ENCODE data around the gene KIF6.

Gene KIF6

GRCh38 chr6:39366931-39367618 lies 358.1 kb downstream of the KIF6 start:
- FAIRE-seq: no peak

DNA sequence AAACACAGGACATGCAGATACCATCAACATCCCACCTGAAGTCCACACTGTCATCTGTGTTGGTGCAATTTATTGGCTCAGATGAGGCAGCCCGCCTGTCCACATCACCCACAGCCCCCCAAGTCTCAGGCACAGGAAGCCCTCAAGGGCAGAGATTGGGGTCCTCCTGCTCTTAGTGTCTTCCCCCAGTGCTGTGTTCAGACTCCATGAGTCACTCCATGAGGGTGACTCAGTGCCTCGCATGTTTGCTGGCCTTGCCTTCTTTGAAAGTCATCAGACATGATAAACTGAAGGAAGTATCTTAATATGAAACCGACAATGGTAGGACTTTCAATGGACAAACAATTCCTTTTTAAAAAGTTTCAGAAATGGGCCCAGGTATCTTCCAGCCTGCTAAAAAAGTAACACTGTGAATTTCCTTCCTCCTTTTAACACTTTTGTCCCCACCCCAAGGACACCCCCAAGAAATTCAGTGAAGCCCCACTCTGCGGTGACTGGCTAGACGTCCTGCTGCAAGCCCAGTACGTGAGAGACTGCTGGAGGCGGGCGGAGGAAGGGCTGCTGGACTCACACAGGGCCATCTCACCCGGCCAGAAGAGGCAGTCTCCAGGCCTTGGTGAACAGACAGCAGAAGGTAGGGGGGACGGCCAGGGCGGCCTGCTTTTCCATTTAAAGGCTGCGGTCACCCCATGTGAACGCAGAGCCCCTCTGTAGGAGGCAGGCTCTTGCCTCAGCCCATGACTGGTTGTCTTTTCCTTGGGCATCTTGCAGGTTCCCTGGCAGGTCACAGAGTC lies 359.7 kb downstream of the KIF6 start:
- no peak for FAIRE-seq

DNA sequence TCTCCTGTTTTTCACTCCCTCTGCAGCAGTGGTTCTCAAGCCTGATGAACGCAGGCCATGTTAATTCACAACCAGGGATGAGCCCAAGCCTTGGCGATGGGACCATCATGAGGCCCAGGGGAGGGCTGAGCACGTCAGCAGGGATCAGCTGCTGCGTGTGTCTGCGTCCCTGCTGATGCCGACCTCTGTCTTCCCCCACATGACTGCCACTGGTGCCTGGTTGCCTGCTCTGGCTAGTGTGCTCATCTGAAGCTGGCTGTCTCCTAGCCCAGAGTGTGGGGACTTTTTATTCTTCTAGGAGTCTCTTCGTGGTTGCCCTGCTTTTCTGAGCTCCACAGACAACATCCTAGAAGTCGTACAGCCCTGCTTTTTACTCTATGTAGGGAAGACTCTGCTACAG lies 361.9 kb downstream of the KIF6 start:
- FAIRE-seq: no peak

DNA sequence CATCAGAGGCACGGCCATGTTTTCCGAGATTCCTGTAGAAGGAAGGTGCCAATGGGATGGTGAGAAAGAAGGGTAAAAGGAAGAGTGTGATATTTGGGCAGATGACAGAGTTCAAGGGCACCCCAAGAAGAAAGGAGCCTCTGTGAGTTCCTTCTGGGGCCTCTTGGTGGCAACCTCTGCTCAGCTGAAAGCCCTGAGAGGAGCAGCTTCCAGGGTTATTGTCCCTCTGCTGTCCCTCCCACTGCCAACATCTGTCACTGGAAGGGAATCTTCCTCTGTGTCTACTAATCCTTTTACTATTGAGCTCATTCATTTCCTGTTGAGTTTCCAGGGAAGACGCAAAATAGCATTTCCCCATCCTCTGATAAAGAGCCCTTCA lies 362.7 kb downstream of the KIF6 start:
- no peak for FAIRE-seq

GRCh38 chr6:39361657-39362486 lies 363.3 kb downstream of the KIF6 start:
- FAIRE-seq: no peak

DNA sequence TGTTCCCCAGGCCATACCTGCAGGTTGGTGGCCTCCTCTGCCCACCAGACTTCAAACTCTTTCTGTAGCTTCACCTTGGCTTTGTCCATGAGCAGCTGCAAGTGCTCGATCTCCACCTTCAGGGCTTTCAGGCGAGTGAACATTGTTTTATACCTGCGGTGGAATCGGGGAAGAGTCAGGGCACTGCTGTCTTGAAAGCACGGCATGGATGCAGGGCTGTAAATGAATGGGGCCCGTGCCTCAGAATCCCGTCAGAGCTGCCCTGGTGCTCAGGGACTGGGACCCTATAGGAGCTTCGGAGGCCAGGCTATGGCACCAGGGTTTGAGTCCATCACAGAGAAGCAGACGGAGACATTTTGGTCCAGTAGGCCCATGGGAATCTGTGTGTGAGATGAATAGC lies 364.8 kb downstream of the KIF6 start:
- no peak for FAIRE-seq

DNA sequence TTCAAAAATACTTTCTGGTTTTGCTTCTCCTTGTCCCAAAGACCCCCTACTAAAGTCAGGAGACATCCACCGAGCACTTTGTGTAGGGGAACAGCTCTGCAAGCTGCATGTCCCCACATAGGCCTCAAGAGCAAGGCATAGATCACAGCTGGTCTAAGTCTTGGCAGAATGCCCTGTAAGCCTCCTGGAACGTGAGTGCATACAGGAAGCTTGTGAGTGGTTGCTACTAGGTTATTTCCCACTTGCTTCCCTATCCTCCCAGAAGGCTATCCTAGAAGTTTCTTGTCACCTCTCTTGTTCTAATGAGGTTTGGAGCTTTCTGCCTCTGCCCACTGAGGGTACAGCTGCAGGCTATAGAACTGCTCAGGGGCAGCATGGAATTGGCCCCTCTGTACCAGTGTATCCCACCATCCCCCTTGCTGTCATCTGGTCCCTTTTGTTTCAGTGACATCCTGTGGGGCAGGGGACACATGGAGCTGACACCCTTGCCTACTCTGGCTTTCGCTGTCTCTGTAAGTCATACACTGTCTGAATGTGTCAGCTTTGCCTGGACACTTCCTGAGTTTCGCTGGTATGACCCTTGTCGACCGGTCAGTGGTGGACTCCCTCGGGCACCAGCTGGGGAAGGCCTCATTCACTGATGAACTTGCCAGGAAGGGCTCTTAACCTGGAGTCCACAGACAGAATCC lies 367.1 kb downstream of the KIF6 start:
- FAIRE-seq: no peak

GRCh38 chr6:39353698-39354315 lies 371.4 kb downstream of the KIF6 start:
- FAIRE-seq: no peak

DNA sequence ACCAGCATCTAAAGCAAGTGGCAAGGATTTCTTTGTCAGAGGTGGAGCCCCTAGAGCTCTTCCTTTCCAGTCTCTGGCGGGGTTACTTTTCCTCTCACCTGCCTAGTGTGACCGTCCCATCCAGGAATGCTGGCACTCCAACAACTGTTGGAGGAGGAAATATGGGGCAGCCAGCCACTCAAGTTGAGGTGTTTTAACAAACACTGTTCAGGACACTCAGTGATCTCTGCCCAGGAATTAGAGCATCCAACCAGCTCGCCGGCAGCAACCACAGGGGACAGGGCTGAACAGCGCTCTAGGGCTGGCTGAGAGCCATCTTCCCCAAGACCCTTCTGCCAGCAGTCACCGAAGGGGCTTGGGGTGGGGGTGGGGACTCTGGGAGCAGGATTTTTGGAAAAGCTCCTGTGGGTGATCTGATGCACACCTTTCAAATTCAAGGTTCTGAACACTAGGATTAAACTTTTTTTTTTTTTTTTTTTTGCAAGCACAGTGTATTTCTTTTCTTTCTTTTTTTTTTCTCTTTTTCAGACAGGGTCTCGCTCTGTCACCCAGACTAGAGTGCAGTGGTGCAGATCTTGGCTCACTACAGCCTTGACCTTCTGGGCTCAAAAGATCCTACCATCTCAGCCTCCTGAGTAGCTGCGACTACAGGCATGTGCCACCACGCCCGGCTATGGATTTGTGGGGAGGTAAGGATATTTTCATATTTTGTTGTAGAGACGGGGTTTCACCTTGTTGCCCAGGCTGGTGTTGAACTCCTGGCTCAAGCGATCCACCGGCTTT lies 374.3 kb downstream of the KIF6 start:
- no peak for FAIRE-seq

DNA sequence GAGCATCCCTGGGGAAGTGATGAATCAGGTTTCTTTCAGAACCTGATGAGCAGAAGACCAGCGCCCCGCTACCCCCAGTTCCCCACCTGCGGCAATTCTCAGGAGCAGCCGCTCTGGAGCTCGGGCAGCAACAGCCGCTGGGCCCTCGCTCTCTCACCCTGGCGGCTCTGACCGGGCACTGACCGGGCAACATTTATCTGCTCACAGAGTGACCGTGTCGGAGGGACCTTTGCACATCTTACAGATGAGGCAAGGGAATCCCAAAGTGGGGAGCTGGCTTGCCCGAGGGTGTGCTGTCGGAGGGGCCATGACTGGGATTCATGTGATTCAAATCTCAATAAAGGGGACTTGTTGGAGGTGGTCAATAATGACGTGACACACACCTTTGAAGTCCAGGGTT lies 376.5 kb downstream of the KIF6 start:
- no peak for FAIRE-seq

- no peak for FAIRE-seq
These were observed 377.2 kb downstream of the KIF6 start for GRCh38 chr6:39347906-39348585.

DNA sequence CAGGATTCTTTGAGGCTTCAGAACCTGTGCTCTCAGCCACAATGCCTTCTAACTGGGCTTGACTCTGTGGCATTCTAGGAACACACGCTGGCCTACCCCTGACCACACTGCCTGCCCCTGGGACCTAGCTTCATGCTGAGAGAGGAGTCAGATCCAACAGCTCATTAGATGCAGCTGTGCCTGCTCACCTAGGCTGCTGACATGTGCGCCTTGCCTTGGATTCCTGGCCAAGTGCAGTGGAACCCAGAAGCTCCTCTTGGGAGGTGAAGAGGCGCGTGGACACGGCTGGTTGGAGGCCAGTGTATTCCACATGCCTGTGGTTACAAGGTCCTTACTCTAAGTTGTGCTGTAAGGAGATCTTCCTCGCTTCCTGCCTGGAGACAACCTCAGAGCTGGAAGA lies 378.0 kb downstream of the KIF6 start:
- FAIRE-seq: no peak

DNA sequence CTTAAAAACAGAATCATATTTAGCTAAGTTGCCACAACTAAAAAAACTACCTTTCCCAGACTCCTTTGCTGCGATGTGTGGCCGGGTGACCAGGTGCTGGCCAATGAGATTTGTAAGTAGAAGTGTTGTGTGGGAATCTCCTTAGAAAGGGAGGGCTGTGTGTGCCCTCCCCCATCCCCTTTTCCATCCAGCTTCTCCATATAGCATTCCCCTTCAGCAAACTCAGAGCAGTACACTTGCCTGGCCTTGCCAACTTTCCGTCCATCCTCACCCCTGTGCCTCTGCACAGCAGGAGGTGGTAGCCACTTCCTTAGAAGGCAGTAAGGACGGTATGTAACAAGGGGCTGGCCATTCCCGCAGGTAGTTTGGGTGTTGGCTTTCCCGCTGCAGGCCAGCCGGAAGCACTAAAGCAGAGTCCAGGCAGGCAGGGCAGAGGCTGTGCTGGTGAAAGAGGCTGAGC lies 380.4 kb downstream of the KIF6 start:
- no peak for FAIRE-seq

DNA sequence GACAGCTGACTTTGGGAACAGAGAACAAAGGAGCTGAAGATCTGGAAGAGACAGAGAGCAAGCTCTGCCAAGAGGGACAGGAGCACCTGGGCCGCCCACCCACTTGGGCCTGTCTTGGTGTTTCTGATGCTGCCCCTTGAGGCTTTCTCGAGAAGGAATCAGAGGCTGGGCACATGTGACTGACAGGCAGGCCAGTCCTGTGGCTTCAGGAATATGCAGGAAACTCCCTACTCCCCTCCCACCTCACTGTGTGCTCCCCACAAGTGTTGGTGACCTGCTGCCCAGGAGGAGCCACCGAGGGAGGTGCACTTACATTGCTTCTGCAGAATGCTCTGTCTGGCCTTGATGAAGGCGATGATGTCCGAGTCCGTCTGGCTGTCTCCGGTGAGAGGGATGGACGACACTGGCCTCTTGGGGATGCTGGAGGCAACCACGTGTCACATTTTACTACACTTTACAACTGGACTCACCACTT lies 381.8 kb downstream of the KIF6 start:
- FAIRE-seq: no peak

DNA sequence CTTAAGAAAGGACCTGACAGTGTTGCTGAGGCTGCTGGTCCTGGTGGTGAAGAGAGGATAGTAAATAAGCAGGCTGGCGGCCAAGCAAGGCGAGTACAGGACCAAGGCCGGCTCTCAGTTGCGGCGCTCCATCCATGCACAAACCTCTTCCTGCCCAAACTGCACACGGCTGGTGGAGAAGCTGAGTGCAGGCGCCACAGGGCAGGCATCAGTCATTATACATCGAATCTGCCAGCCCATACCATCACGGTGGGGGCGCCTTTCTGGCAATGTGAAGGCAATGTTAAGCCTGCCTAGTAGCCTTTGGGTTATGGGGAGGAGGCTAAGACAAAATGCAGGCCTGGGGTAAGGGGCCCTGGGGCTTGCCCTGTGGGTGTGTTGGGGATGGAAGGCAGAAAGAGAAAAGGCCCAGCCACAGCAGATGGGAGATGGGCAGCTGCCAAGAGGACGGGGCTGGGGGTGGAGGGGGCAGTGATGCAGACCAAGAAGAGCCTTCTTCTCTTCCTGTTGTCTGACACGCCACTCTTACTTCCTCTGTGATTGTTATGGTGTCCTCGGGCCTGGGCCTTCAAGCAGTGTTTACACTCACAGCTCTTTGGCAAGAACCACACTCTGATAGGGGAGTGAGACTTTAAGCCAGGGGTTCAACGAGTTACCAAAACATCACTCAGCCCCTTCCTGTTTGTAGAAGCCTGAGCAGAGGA lies 382.4 kb downstream of the KIF6 start:
- FAIRE-seq: no peak

- no peak for FAIRE-seq
These were observed 383.3 kb downstream of the KIF6 start for GRCh38 chr6:39341937-39342336.

DNA sequence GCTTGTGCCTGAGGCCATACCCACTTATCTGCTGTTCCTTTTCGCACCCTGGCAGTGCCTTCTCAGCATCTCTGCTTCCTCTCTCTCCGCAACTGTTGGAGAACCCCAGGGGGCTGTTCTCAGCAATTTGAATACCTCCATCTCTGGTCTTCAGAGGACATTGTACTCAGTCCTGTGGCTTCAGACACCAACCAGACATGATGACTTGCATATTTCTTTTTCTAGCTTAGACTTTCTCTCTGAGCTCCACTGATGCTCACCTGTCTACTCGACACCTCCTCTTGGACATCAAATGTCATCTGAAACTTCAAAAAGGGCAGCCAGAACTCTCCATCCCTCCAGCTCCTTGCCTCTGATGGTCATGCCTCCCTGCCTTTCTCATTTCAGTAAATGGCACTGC lies 383.9 kb downstream of the KIF6 start:
- FAIRE-seq: no peak

GRCh38 chr6:39339868-39340550 lies 385.2 kb downstream of the KIF6 start:
- FAIRE-seq: no peak

GRCh38 chr6:39339096-39339867 lies 385.9 kb downstream of the KIF6 start:
- FAIRE-seq: no peak

Measured in TTC549 (cell line).